ENCODE data around the gene PXDN.

DNA sequence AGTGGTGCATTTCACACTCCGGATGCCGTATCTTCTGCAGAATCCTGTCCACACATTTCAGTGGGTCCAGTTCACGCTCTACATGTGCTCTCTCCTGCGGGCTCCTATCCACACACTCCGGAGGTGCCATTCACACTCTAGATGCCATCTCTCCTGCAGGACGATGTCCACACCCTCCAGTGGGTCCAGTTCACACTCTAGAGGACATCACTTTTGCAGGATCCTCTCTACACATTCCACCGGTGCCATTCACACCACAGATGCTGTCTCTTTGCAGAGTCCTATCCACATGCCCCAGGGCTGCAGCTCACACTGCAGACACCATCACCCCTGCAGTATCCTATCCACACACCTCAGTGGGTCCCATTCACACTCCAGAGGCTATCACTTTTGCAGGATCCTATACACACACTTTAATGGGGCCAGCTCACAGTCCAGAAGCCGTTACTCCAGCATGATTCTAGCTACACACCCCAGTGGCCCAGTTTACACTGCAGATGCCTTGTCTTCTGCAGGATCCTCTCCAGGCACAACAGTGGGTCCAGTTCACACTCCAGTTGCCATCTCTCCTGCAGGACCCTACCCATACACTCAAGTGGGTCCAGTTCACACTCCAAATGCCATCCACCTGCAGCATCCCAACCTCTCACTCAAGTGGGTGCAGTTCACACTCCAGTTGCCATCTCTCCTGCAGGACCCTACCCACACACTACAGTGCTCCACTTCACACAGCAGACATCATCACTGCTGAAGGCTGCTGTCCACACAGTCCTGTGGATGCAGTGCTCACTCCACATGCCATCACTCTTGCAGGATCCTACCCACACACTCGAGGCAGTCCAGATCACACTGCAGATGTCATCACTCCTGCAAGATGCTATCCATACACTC lies 2.1 kb upstream of the PXDN start:
- TF ChIP-seq CCAR2 (IDR thresholded peaks at IDR 0.05; ENCODE audit: low read depth, low read length) (no peak), SMAD1 (IDR thresholded peaks at IDR 0.05; ENCODE audit: low read depth, low read length, partially characterized antibody) (no peak), POLR2A (conservative IDR thresholded peaks at IDR 0.05) (no peak)
- TF ChIP-seq, protein P1, sequence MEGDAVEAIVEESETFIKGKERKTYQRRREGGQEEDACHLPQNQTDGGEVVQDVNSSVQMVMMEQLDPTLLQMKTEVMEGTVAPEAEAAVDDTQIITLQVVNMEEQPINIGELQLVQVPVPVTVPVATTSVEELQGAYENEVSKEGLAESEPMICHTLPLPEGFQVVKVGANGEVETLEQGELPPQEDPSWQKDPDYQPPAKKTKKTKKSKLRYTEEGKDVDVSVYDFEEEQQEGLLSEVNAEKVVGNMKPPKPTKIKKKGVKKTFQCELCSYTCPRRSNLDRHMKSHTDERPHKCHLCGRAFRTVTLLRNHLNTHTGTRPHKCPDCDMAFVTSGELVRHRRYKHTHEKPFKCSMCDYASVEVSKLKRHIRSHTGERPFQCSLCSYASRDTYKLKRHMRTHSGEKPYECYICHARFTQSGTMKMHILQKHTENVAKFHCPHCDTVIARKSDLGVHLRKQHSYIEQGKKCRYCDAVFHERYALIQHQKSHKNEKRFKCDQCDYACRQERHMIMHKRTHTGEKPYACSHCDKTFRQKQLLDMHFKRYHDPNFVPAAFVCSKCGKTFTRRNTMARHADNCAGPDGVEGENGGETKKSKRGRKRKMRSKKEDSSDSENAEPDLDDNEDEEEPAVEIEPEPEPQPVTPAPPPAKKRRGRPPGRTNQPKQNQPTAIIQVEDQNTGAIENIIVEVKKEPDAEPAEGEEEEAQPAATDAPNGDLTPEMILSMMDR (IDR thresholded peaks at IDR 0.05 in 2 of 3, conservative IDR thresholded peaks at IDR 0.05 in 1 of 3; ENCODE audit: insufficient read depth in 2 of 3, low read depth in 1 of 3, low read length in 3 of 3): no peak
- TF ChIP-seq, protein P2, sequence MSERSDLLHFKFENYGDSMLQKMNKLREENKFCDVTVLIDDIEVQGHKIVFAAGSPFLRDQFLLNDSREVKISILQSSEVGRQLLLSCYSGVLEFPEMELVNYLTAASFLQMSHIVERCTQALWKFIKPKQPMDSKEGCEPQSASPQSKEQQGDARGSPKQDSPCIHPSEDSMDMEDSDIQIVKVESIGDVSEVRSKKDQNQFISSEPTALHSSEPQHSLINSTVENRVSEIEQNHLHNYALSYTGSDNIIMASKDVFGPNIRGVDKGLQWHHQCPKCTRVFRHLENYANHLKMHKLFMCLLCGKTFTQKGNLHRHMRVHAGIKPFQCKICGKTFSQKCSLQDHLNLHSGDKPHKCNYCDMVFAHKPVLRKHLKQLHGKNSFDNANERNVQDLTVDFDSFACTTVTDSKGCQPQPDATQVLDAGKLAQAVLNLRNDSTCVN (CRISPR knock-in tag; IDR thresholded peaks at IDR 0.05): no peak

All from K562 (cell line).